Measurements from ENCODE around the gene DPP3. TPM values are rescaled to one million over a fixed set of nuclear protein-coding genes. Genes with fewer than 3 reads are reported as not detected.

Gene DPP3
- total RNA-seq, 1 donor from 2014 or later, result 60.0 TPM

DNA sequence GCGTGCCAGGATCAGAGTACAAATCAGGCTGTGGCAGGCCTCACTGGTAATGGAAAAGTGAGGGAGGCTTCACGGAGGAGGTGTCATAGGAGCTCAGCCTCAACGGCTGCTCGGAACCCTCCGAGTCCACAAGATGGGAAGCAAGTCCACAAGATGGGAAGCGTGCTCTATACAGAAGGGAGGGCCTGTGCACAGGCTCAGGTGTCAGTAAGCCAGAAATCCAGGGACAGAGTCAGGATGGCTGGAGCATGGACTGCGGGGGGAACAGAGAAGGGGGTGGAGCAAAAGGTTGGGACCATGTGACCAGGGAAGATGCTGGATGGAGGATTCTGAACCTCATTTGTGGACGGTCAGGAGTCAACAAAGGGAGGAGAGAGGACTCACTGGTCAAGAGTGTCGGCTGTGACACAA, 3.4 kb upstream of the DPP3 start:
- TF ChIP-seq, protein P1, sequence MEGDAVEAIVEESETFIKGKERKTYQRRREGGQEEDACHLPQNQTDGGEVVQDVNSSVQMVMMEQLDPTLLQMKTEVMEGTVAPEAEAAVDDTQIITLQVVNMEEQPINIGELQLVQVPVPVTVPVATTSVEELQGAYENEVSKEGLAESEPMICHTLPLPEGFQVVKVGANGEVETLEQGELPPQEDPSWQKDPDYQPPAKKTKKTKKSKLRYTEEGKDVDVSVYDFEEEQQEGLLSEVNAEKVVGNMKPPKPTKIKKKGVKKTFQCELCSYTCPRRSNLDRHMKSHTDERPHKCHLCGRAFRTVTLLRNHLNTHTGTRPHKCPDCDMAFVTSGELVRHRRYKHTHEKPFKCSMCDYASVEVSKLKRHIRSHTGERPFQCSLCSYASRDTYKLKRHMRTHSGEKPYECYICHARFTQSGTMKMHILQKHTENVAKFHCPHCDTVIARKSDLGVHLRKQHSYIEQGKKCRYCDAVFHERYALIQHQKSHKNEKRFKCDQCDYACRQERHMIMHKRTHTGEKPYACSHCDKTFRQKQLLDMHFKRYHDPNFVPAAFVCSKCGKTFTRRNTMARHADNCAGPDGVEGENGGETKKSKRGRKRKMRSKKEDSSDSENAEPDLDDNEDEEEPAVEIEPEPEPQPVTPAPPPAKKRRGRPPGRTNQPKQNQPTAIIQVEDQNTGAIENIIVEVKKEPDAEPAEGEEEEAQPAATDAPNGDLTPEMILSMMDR (IDR thresholded peaks at IDR 0.05; ENCODE audit: insufficient read depth, low read depth, low read length), result no peak
- TF ChIP-seq EZH2 (IDR thresholded peaks at IDR 0.05; ENCODE audit: insufficient read depth, low read length), result no peak
- H3K27me3 ChIP-seq (ENCODE audit: insufficient read depth, low read length), result no peaks in the 10 kb centered on the region
- H3K4me1 ChIP-seq (ENCODE audit: insufficient read depth, low read length), result peaks cover 11% of the 10 kb centered on the region
- peaks cover 21% of the 10 kb centered on the region for H3K79me2 ChIP-seq (ENCODE audit: insufficient read depth, low read length)
- DNase-seq (ENCODE audit: low read depth) (no peak), FAIRE-seq (no peak)
- H3K27me3 Mint-ChIP-seq (ENCODE audit: low read depth, unreplicated experiment), result no peaks in the 10 kb centered on the region
- no peak overlapping the region for H3K4me2 ChIP-seq (ENCODE audit: low read length)
- no peak overlapping the region for H3K27ac Mint-ChIP-seq (ENCODE audit: unreplicated experiment)
- H2AFZ ChIP-seq (ENCODE audit: low read depth, low read length), result no peak overlapping the region
- H3K36me3 Mint-ChIP-seq (ENCODE audit: low read depth, unreplicated experiment), result peaks cover 9% of the 10 kb centered on the region
- no peaks in the 10 kb centered on the region for H3K36me3 ChIP-seq (ENCODE audit: insufficient read depth, low read length)
- H3K4me3 Mint-ChIP-seq (ENCODE audit: unreplicated experiment), result no peak overlapping the region
- H3K9ac ChIP-seq (ENCODE audit: low read length), result no peak overlapping the region
- no peaks in the 10 kb centered on the region for H3K9me3 ChIP-seq (ENCODE audit: insufficient read depth, low read depth, low read length)
- H3K4me3 ChIP-seq (ENCODE audit: insufficient read depth, low read depth, low read length), result no peak overlapping the region
- H3K27ac ChIP-seq (ENCODE audit: low read depth, low read length), result no peak overlapping the region
- no peaks in the 10 kb centered on the region for H3K9me3 Mint-ChIP-seq (ENCODE audit: unreplicated experiment)
- H3K4me1 Mint-ChIP-seq (ENCODE audit: low read depth, unreplicated experiment), result peaks cover 5% of the 10 kb centered on the region
- H4K20me1 ChIP-seq (ENCODE audit: insufficient read depth, low read length), result peaks cover 17% of the 10 kb centered on the region

DNA sequence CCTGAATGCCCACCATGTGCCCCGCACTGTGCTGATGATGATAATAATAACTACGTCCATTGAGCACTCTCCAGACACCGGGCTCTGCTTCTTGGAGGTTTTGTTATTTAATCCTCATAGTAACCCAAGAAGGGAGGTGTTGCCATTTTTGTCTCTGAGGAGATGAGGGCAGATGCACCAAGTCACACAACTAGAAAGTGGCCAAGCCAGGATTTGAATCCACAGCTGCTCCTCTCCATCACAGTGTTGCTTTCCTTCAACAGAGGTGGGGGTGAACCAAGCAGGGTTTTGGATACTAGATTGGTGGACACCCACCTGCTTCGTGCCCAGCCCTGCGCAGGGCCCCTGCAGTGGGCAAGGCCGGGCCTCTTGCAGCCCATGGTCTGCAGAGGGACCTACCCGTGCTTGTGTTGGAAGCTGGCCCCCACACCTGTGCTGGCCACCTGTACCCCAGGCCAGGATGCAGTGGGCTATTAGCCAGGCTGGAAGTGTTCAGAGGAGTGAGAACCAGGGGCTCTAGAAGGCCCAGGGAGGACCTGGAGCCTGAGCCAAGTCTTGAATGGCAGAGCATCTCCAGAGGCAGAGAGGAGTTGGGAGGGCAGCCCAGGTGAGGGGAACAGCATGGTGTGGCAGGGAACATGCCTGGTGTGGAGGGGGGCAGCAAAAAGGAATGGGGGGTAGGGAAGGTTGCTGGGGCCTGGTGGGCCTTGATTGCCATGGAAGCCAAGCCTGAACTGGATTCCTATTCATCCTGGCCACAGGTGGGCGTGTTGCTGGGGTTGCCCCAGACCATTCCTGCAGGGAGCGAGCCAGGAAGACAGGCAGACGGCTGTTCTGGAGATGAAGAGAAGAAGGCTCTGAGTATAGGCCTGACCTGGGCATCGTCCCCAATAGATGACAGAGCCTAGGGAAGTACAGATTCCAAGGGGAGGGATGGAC, 2.7 kb upstream of the DPP3 start:
- Histone ChIP-seq H4K20me1 (ENCODE audit: insufficient read depth, low read length) (peaks cover 17% of the 10 kb centered on the region), H2AFZ (ENCODE audit: low read depth, low read length) (no peak overlapping the region), H3K79me2 (ENCODE audit: insufficient read depth, low read length) (peaks cover 21% of the 10 kb centered on the region), H3K4me1 (ENCODE audit: insufficient read depth, low read length) (peaks cover 11% of the 10 kb centered on the region), H3K4me2 (ENCODE audit: low read length) (no peak overlapping the region), H3K9ac (ENCODE audit: low read length) (no peak overlapping the region), H3K4me3 (ENCODE audit: insufficient read depth, low read depth, low read length) (no peak overlapping the region), H3K9me3 (ENCODE audit: insufficient read depth, low read depth, low read length) (no peaks in the 10 kb centered on the region), H3K36me3 (ENCODE audit: insufficient read depth, low read length) (no peaks in the 10 kb centered on the region), H3K27me3 (ENCODE audit: insufficient read depth, low read length) (no peaks in the 10 kb centered on the region), H3K27ac (ENCODE audit: low read depth, low read length) (no peak overlapping the region)
- no peak overlapping the region for H3K4me3 Mint-ChIP-seq (ENCODE audit: unreplicated experiment)
- no peak overlapping the region for H3K27ac Mint-ChIP-seq (ENCODE audit: unreplicated experiment)
- FAIRE-seq, result no peak
- H3K9me3 Mint-ChIP-seq (ENCODE audit: unreplicated experiment), result no peaks in the 10 kb centered on the region
- no peak for TF ChIP-seq EZH2 (IDR thresholded peaks at IDR 0.05; ENCODE audit: insufficient read depth, low read length)
- TF ChIP-seq, protein P1 (IDR thresholded peaks at IDR 0.05; ENCODE audit: insufficient read depth, low read depth, low read length), result no peak
- H3K27me3 Mint-ChIP-seq (ENCODE audit: low read depth, unreplicated experiment), result no peaks in the 10 kb centered on the region
- H3K36me3 Mint-ChIP-seq (ENCODE audit: low read depth, unreplicated experiment), result peaks cover 9% of the 10 kb centered on the region
- DNase-seq (ENCODE audit: low read depth), result no peak
- H3K4me1 Mint-ChIP-seq (ENCODE audit: low read depth, unreplicated experiment), result peaks cover 5% of the 10 kb centered on the region
